ENCODE results near the gene ICAM4.
A peak's percentile ranks its signal among the peaks of the same experiment; 100 is the strongest.
"Not testable (repeated sequence)": the region's sequence is repeated elsewhere in the genome, so short reads cannot be mapped to it uniquely, and the experiment has no call there.

ICAM4 gene

DNA sequence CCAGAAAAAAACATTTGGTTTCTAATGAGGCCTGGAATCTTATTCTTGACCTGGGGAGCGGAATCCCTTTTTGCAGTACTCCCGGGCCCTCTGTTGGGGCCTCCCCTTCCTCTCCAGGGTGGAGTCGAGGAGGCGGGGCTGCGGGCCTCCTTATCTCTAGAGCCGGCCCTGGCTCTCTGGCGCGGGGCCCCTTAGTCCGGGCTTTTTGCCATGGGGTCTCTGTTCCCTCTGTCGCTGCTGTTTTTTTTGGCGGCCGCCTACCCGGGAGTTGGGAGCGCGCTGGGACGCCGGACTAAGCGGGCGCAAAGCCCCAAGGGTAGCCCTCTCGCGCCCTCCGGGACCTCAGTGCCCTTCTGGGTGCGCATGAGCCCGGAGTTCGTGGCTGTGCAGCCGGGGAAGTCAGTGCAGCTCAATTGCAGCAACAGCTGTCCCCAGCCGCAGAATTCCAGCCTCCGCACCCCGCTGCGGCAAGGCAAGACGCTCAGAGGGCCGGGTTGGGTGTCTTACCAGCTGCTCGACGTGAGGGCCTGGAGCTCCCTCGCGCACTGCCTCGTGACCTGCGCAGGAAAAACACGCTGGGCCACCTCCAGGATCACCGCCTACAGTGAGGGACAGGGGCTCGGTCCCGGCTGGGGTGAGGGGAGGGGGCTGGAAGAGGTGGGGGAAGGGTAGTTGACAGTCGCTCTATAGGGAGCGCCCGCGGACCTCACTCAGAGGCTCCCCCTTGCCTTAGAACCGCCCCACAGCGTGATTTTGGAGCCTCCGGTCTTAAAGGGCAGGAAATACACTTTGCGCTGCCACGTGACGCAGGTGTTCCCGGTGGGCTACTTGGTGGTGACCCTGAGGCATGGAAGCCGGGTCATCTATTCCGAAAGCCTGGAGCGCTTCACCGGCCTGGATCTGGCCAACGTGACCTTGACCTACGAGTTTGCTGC, at the start of gene ICAM4:
TSS of gene ICAM4 (plus strand) at position 153 of the 935 bp plus-strand sequence. CDS start at position 211, 58 bp downstream.
- peak; percentile 74 for DNase-seq

- no peak for DNase-seq
These were observed 49.1 kb upstream of the ICAM4 start for GRCh38 chr19:10237702-10238101.

DNA sequence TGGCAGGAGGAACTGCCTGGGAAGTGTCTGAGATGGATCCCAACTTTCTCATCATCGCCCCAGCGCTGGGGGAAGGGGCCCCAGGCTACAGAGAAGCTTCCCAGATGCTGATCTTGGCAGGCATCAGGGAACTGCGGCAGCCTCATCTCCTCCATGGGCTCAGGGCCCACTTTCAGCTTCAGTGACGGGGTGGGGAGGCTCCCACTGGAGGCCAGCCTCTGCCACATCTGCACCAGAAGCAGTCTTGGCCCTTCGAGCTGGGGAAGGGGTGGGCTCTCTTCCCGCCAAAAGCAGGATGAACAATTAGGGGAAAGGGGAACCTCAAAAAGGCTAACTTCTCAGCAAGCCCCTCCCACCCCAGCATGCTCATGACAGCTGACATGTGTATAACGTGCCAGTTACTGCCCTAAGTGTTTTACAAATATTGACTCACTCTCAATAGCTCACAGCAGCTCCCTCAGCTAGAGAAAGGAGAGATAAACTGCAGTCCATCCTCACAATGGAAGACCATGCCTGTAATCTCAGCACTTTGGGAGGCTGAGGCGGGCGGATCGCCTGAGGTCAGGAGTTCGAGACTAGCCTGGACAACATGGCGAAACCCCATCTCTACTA, 48.5 kb upstream of the ICAM4 start:
- no peak for DNase-seq

- not testable (repeated sequence) for DNase-seq
These were observed 44.8 kb upstream of the ICAM4 start for GRCh38 chr19:10241826-10242449.

DNA sequence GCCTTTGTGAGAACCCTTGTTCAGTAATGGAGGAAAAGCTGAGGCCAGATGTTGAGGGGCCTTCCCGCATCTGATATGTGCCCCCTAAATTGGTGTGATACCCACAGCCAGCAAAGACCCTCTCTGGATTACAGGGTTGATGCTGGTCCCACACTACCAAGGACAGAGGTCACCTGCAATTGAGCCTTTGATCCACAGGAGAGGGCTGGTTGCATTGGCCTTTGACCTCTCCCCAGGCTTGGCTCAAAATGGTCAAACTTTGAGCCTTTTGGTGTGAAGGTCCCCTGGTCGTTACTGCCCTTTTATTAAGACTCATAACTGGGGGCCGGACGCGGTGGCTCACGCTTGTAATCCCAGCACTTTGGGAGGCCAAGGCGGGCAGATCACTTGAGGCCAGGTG, 43.1 kb upstream of the ICAM4 start:
- no peak for DNase-seq

DNA sequence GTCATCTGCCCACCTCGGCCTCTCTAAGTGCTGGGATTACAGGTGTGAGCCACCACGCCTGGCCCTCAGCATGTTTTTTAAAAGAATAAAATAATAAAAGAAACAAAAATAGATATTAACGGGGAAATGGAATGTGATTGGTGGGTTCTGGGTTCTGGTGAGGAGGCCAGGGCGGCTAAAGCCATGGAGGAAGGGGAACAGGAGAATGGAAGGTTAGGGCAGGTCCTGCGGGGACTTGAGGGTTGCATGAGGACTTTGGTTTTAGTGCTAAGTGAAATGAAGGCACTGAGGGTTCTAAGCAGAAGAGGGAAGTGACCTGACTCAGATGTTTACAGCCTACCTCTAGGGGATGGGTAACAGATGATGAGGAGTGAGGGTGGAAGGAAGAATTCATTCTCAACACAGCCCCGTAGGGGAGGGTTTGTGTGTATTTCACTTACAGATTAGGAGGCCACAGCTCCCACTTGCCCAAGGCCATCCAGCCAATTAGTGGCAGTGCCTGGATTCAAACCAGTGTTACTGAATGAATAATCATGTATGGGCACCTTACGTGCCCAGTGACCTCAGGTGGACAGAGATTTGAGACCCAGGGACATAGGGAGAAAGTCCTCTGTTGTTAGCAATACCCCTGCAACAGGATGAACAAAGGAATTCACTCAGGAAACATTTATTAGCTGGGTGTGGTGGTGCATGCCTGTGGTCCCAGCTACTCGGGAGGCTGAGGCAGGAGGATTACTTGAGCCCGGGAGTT, 41.4 kb upstream of the ICAM4 start:
- DNase-seq = no peak

- DNase-seq = no peak
These were observed 40.2 kb upstream of the ICAM4 start for GRCh38 chr19:10246511-10246910.

DNA sequence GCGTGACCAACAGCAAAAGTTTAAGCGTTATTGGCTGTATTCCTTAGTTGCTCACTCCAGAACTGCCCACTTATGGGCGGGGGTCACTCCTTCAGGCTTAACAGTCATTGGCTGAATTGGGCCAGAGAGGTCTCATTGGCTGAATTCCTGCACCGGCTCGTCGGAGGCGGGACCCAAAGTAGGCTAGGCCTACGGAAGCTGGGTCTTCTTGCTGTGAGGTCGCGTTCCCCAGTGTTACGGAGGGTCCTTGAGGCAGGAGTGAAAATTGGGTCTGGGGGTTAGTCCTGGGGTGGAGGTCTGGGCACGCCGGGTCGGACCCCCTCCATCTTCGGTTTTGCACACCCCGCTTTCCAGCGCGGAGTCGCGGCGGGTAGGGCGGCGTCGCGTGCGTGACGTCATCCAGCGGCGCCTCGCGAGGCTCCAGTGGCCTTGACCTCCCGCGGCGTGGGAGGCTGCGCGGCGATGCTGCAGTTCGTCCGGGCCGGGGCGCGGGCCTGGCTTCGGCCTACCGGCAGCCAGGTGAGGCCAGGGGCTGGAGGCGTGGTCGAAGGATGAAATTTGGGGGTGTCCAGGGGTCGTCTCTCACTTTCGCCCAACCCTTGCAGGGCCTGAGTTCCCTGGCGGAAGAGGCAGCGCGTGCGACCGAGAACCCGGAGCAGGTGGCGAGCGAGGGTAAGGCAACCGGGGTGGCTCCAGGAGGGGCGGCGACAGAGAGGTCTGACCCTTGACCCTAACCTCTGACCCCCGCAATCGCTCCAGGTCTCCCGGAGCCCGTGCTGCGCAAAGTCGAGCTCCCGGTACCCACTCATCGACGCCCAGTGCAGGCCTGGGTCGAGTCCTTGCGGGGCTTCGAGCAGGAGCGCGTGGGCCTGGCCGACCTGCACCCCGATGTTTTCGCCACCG, 34.7 kb upstream of the ICAM4 start, which contains the start of gene MRPL4:
TSS of gene MRPL4 (plus strand) at position 423 of the 903 bp plus-strand sequence. CDS start at position 463, 40 bp downstream.
- DNase-seq = peak; percentile 99

DNA sequence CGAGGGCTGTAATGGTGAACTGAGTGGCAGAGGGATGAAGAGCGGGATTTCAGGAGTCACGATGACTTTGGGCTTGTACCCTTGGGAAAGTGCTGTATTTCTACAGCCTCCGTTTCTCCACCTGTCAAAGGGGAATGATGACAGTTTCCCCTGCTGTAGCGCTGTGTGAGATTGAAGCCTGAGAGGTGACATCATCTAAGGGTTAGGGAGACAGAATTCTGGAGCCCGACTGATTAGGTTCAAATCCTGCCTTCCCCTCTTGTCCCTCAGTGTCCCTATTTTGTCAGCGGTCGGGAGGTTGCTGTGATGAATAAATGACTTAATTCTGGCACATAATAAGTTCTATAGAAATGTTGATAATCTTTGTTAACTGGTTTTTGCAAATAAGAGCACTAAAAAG, 34.0 kb upstream of the ICAM4 start:
- DNase-seq = no peak

- no peak for DNase-seq
These were observed 32.5 kb upstream of the ICAM4 start for GRCh38 chr19:10254244-10254643.

DNA sequence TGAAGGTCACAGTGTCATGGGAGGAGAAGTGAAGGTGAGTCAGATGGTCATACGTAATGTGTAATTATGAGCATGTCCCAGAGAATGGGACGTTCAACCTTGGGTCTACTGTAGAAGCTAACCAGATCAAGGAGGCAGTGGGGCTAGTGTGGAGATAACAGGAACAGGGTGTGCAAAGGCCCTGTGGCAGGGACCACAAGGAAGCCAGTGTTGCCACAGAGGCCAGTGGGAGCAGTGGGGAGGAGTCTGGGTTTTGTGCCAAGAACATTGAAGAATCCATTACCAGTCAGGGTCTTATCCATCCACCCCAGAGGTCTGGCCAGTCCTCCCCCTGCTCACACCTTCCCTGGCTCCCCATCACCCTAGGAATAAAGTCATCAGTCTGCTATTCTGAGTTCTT, 31.4 kb upstream of the ICAM4 start:
- DNase-seq = no peak

DNA sequence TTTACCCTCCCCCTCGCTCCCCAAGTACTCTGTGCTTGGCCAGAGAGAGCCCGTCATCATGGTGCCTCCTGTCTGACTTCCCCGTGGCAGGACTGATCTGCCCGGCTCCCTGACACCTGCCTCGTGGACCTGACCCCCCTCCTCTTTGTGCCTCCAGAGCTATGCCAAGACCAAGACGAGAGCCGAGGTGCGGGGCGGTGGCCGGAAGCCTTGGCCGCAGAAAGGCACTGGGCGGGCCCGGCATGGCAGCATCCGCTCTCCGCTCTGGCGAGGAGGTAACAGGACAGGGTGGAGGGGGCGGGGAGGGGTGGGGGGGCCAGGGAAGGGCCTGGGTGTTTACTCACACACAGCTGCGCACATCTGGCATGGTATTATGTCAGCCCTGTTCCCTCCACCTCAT, 30.2 kb upstream of the ICAM4 start:
- no peak for DNase-seq

GRCh38 chr19:10256970-10257615, 29.7 kb upstream of the ICAM4 start:
- no peak for DNase-seq

- DNase-seq = no peak
These were observed 28.6 kb upstream of the ICAM4 start for GRCh38 chr19:10258080-10258710.

DNA sequence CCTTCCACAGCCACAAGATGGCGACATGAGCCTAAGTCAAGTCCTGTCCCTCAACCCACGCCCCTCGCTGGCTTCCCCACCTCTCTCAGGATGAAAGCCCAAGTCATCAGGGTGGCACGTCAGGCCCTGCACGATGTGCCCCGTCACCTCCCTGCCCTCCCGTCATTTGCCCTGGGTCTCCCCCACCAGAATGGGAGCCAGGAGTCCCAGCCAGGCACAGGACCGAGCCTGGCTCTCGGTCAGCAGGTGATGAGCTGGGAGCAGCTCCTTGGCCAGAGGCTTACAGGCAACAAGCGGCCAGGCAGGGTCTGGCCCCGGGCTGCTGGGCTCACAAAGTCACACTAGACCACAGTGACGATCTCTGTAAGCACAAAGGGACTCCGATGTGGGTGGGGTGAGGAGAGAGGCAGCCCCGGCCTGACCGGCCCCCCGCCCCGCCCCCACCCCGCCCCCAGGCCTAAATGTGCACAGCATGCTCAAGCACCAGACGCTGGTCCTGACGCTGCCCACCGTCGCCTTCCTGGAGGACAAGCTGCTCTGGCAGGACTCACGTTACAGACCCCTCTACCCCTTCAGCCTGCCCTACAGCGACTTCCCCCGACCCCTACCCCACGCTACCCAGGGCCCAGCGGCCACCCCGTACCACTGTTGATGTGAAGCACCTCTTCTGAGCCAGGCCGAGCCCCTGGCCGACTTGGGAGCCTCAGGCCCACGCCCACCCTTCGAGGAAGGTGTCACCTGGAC, 27.4 kb upstream of the ICAM4 start:
- DNase-seq = peak; percentile 93

DNA sequence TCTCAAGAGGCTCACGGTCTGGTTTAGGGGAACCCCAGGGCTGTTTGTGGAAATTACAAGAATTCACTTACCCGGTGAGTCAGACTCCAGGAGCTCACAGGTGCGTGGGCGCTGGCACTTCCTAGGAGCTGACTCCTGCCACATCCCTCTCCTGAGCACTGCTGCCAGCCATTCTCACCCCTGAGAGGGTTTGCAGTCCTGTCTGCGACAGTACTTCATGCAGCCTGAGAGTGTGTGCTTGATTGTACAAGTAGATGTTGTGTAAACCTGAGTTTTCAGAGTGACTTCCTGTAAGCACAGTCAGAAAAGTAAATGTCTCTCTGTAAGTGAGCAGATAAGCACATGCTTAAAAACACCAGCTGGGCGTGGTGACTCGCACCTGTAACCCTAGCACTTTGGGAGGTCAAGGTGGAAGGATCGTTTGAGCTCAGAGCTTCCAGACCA, 26.6 kb upstream of the ICAM4 start:
- DNase-seq = peak; percentile 33

GRCh38 chr19:10262771-10263170, 24.0 kb upstream of the ICAM4 start:
- no peak for DNase-seq

DNA sequence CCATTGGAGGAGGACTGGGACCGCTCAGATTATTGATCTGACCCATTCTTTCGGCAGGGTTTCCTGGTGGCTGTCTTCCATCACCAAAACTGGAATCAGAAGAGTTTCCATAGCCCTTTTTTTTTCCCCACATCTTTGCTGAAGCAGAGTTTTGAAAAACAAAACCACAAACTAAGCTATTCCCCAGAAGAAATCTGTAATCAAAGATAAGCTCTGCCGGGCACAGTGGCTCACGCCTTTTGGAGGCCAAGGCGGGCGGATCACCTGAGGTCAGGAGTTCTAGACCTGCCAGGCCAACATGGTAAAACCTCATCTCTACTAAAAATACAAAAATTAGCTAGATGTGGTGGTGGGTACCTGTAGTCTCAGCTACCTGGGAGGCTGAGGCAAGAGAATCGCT, 20.0 kb upstream of the ICAM4 start:
- DNase-seq = no peak

DNA sequence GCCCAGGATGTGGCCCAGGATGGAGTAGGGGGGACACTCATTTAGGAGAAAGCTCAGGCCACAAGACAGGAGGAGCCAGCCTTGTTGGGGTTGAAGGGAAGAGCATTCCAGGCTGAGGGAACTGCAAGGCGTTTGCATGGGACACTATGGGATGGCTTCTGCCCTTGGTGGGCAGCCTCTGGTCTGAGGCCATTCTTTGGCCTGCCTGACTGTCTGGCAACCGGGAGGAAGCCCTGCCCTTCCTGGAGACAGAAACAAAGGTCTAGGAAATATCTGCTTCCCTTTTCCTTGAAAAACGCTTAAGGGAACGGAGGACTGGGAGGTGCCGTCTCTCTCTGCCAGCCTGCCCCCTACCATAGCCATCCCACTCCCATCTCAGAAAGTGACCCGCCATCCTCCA, 18.7 kb upstream of the ICAM4 start:
- no peak for DNase-seq

Data from inflammatory macrophage treated with lipopolysaccharide for 4 hours (primary cell).